Endodermal cell (in vitro differentiated cells): Measurements from ENCODE around the gene PVALEF. TPM values are rescaled to one million over a fixed set of nuclear protein-coding genes. Genes with fewer than 3 reads are reported as not detected.
A peak's percentile ranks its signal among the peaks of the same experiment; 100 is the strongest.

ENCODE experiments used
- DNase-seq: peaks from one replicate; pipeline ENCODE4 v3.0.0-alpha.2; 2017
- H3K27ac ChIP-seq: 2 replicates; pipeline ENCODE4 v1.5.1; 2013; ENCODE audit warnings: mild to moderate bottlenecking, low read depth, low read length, moderate library complexity
- H3K27me3 ChIP-seq: 2 replicates; pipeline ENCODE4 v1.6.1; 2013; ENCODE audit warnings: mild to moderate bottlenecking, low read length, moderate library complexity; ENCODE audit not compliant: insufficient read depth, control insufficient read depth, poor library complexity, severe bottlenecking
- H3K36me3 ChIP-seq: 2 replicates; pipeline ENCODE4 v1.7.0; 2013; ENCODE audit warnings: mild to moderate bottlenecking, low read length, moderate library complexity; ENCODE audit not compliant: control insufficient read depth, insufficient read depth
- H3K4me1 ChIP-seq: one replicate; pipeline ENCODE4 v1.7.0; 2013; ENCODE audit warnings: low read length; ENCODE audit not compliant: control insufficient read depth, insufficient read depth
- H3K4me3 ChIP-seq: 2 replicates; pipeline ENCODE4 v1.5.1; 2013; ENCODE audit warnings: mild to moderate bottlenecking, low read length, moderate library complexity
- H3K9ac ChIP-seq: 2 replicates; pipeline ENCODE4 v1.6.1; 2013; ENCODE audit warnings: mild to moderate bottlenecking, low read length, moderate library complexity; ENCODE audit not compliant: poor library complexity, severe bottlenecking; ENCODE audit errors: extremely low read depth
- H3K9me3 ChIP-seq: 2 replicates; pipeline ENCODE4 v1.6.1; 2013; ENCODE audit warnings: mild to moderate bottlenecking, low read length, moderate library complexity; ENCODE audit not compliant: control insufficient read depth
- H3K27ac Mint-ChIP-seq: 2 replicates; pipeline ENCODE4 v1.8.0; 2020; ENCODE audit warnings: mixed read lengths
- H3K27me3 Mint-ChIP-seq: 2 replicates; pipeline ENCODE4 v1.8.0; 2021; ENCODE audit warnings: mild to moderate bottlenecking, mixed read lengths; ENCODE audit not compliant: insufficient read depth
- H3K36me3 Mint-ChIP-seq: 2 replicates; pipeline ENCODE4 v1.8.0; 2020; ENCODE audit warnings: low read depth, mixed read lengths
- H3K4me1 Mint-ChIP-seq: 2 replicates; pipeline ENCODE4 v1.8.0; 2020; ENCODE audit warnings: mixed read lengths
- H3K4me3 Mint-ChIP-seq: 2 replicates; pipeline ENCODE4 v1.8.0; 2020; ENCODE audit warnings: mild to moderate bottlenecking, moderate library complexity, mixed read lengths
- H3K9me3 Mint-ChIP-seq: 2 replicates; pipeline ENCODE4 v1.8.0; 2020; ENCODE audit warnings: mild to moderate bottlenecking, mixed read lengths
- WGBS, 2 experiments: methylation state at CpG; one replicate each; pipeline versions ENCODE4 v1.1.5 to v1.1.7; 2013; ENCODE audit warnings: missing lambda C conversion rate in 2 of 2, mixed read lengths in 1 of 2; ENCODE audit not compliant: insufficient coverage in 1 of 2, insufficient read length in 1 of 2; 5-methylcytosine and 5-hydroxymethylcytosine counted together
- total RNA-seq, 2 donors: library from RNA; stranded (reverse); fragmentation: NEBNext Ultra II Directional in 1 of 2; extraction: Animal tissue kit (Norgen Biotek cat#: 25700) in 1 of 2; gene quantifications; 2 replicates in 1 of 2; 3 replicates in 1 of 2; pipeline ENCODE4 v1.2.1, GENCODE V29; 2021
- TF ChIP-seq, protein P1 (sequence below): fragments of 200-600 bp; sonication (generic); conservative IDR thresholded peaks from 2 replicates; pipeline ENCODE4 v1.5.0; 2021; ENCODE audit warnings: antibody characterized with exemption, mild to moderate bottlenecking

The PVALEF gene
- total RNA-seq, 2 donors from 2014 or later, result not detected

DNA sequence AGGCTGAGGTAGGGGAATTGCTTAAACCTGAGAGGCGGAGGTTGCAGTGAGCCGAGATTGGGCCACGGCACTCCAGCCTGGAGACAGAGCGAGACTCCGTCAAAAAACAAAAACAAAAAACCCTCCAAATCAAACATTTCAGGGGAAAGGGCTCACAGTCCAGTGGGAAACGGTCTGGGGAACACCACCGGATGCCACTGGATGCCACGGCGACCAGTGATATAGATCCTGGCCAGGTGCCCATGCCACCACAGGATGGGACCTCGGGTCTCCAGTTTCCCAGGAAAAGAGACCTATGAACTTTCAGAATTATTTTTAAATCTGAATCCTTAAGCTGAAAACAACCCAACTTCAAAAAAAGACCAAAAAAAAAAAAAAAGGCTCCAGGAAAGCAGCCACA lies 45.2 kb downstream of the PVALEF start:
- H3K36me3 ChIP-seq, result no peaks in the 10 kb centered on the region
- H3K9me3 Mint-ChIP-seq, result no peaks in the 10 kb centered on the region
- peaks cover 3% of the 10 kb centered on the region for H3K36me3 Mint-ChIP-seq
- H3K27me3 Mint-ChIP-seq, result no peaks in the 10 kb centered on the region
- H3K9ac ChIP-seq, result no peak overlapping the region
- WGBS, 2 experiments, result 95% methylated on average over 5 to 10 of the region's 10 CpGs
- H3K27ac ChIP-seq, result no peak overlapping the region
- no peaks in the 10 kb centered on the region for H3K4me1 ChIP-seq
- no peaks in the 10 kb centered on the region for H3K9me3 ChIP-seq
- TF ChIP-seq, protein P1, sequence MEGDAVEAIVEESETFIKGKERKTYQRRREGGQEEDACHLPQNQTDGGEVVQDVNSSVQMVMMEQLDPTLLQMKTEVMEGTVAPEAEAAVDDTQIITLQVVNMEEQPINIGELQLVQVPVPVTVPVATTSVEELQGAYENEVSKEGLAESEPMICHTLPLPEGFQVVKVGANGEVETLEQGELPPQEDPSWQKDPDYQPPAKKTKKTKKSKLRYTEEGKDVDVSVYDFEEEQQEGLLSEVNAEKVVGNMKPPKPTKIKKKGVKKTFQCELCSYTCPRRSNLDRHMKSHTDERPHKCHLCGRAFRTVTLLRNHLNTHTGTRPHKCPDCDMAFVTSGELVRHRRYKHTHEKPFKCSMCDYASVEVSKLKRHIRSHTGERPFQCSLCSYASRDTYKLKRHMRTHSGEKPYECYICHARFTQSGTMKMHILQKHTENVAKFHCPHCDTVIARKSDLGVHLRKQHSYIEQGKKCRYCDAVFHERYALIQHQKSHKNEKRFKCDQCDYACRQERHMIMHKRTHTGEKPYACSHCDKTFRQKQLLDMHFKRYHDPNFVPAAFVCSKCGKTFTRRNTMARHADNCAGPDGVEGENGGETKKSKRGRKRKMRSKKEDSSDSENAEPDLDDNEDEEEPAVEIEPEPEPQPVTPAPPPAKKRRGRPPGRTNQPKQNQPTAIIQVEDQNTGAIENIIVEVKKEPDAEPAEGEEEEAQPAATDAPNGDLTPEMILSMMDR, result no peak
- no peak for DNase-seq
- no peak overlapping the region for H3K4me3 ChIP-seq
- no peak overlapping the region for H3K4me3 Mint-ChIP-seq
- H3K4me1 Mint-ChIP-seq, result no peaks in the 10 kb centered on the region
- no peaks in the 10 kb centered on the region for H3K27me3 ChIP-seq
- H3K27ac Mint-ChIP-seq, result no peak overlapping the region

DNA sequence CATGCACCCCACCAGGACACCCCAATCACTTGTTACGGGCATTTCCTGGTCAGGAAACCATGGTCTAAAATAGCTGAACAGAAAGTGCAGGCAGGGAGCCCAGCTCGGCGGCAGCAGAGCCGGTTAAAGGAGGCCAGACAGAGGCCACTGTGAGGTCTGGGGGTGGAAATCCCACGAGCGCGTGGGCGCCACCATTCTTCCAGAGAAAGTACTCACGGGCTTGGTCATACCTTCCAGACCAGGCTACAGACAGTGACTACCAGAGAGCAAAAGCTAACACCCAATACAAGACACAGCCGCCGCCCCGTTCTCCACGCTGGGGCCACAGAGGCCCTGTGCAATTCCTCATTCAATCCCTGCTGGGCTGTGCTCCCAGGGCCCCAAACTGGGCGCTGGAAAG lies 45.6 kb downstream of the PVALEF start:
- Histone ChIP-seq H3K9ac (no peak overlapping the region), H3K9me3 (no peaks in the 10 kb centered on the region), H3K4me3 (no peak overlapping the region), H3K27me3 (no peaks in the 10 kb centered on the region), H3K4me1 (no peaks in the 10 kb centered on the region), H3K36me3 (no peaks in the 10 kb centered on the region), H3K27ac (no peak overlapping the region)
- WGBS, 2 experiments, result 66 to 84% methylated on average over 7 to 14 of the region's 14 CpGs
- Mint-ChIP-seq H3K4me1 (no peaks in the 10 kb centered on the region), H3K36me3 (peaks cover 3% of the 10 kb centered on the region), H3K9me3 (no peaks in the 10 kb centered on the region), H3K4me3 (no peak overlapping the region), H3K27ac (peak overlapping the region; percentile 52), H3K27me3 (no peaks in the 10 kb centered on the region)
- DNase-seq, result no peak
- TF ChIP-seq, protein P1, result peak; percentile 13

DNA sequence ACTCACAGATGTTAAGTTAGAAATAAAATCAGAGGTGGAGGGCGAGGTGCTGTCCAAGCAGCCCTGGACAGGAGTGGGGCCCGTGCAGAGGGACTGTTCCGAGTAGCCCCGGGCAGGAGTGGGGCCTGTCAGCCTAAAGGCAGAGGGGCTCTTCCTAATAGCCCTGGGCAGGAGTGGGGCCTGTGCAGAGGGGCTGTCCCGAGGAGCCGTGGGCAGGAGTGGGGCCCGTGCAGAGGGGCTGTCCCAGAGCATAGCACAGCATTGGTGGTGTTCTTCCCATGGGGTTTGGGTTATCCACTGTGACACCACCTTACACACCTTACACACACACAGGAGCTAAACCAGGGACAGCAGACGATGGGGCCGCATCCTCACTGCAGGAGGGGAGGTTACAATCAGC lies 47.1 kb downstream of the PVALEF start:
- Histone ChIP-seq H3K9ac (no peak overlapping the region), H3K4me1 (no peaks in the 10 kb centered on the region), H3K27ac (no peak overlapping the region), H3K27me3 (no peaks in the 10 kb centered on the region), H3K9me3 (no peaks in the 10 kb centered on the region), H3K4me3 (no peak overlapping the region), H3K36me3 (no peaks in the 10 kb centered on the region)
- Mint-ChIP-seq H3K4me3 (no peak overlapping the region), H3K27me3 (no peaks in the 10 kb centered on the region), H3K27ac (no peak overlapping the region), H3K9me3 (no peaks in the 10 kb centered on the region), H3K4me1 (no peaks in the 10 kb centered on the region), H3K36me3 (peaks cover 11% of the 10 kb centered on the region)
- DNase-seq, result no peak
- TF ChIP-seq, protein P1, result no peak
- 94 to 96% methylated on average over 7 to 9 of the region's 9 CpGs for WGBS, 2 experiments
